ENCODE measurements around the gene AHI1. TPM values are rescaled to one million over a fixed set of nuclear protein-coding genes. Genes with fewer than 3 reads are reported as not detected.

Gene AHI1
- total RNA-seq, 3 donors from 2014 or later: 17.7 to 34.7 (median 26.5) TPM

DNA sequence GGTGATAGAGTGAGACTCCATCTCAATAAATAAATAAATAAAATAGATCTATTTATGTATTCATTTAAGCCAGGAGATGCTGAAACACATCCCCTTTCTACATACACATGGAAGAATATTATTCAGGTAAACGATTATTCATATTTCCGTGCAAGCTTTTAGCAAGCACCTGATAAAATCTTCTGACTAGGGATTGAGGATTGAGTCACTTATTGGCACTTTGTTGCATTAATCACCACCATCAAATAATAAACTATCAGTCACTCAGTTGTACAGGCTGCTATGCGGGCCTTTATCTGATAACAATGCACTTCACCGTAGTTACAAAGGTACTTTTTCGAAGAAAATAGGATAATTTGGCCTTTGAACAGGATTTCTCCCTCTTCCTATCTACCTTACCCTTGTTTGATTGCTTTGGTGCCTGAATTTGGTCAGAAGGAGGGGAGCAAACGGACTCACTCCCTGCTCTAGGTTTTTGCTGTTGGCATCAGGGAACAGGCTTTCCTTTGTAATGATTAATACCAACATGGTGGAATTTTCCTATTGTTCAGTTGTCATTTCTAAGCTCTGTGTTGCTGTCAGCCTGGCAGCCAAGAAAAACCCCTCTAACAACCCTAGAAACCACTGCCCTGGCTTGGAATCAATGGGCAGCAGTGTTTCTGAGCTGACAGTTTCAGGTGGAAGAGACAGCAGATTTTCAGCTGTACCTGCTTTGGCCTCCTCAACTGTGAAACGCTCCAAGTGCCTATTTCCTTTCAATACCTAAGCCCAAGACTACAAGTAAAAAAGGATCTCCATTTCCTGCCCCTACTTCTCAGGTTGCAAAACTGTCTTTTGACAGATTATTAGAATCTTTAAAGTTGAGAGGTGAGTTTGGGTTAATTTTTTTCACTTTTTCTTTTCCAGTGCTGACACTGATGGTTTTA is 253.4 kb downstream of the AHI1 start:
- peak; percentile 43 for ATAC-seq
- intact Hi-C loops (cut with DNase I, micrococcal nuclease): no loop called here
- H3K36me3 ChIP-seq (ENCODE audit: low read depth): no peaks in the 10 kb centered on the region

GRCh38 chr6:135240711-135241110 is 256.8 kb downstream of the AHI1 start:
- Histone ChIP-seq H3K4me3 (no peak overlapping the region), H3K9me3 (no peaks in the 10 kb centered on the region), H3K36me3 (ENCODE audit: low read depth) (no peaks in the 10 kb centered on the region), H3K4me1 (ENCODE audit: low read depth) (peaks cover 7% of the 10 kb centered on the region)
- no peak for DNase-seq
- TF ChIP-seq CTCF (IDR thresholded peaks at IDR 0.05): no peak
- ATAC-seq: no peak
- intact Hi-C loops (cut with DNase I, micrococcal nuclease): no loop called here

More for the DNA sequence above, 253.4 kb downstream of the AHI1 start:
- H3K4me3 ChIP-seq: no peak overlapping the region
- DNase-seq: no peak
- H3K9me3 ChIP-seq: no peaks in the 10 kb centered on the region
- no peak for TF ChIP-seq CTCF (IDR thresholded peaks at IDR 0.05)
- H3K4me1 ChIP-seq (ENCODE audit: low read depth): peaks cover 7% of the 10 kb centered on the region

DNA sequence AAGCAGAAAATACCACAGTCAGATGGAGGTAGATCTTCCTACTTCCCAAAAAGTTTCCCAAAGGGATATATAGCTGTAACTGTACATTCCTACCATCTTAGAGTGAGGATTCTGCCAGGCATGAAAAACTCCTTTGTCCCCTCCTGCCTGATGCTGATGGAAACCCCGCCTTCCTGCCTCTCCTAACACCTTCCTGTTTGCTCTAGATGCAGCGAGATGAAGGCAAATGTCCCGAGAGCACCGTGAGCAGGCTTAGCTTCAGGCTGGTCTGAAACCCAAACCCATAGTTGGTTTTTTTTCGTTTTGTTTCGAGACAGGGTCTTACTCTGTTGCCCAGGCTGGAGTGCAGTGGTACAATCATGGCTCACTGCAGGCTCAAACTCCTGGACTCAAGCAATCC is 260.8 kb downstream of the AHI1 start:
- Histone ChIP-seq H3K36me3 (ENCODE audit: low read depth) (no peaks in the 10 kb centered on the region), H3K4me3 (no peak overlapping the region), H3K9me3 (no peaks in the 10 kb centered on the region), H3K4me1 (ENCODE audit: low read depth) (no peaks in the 10 kb centered on the region)
- ATAC-seq (peak; percentile 45), DNase-seq (no peak)
- intact Hi-C loops (cut with DNase I, micrococcal nuclease): no loop called here
- no peak for TF ChIP-seq CTCF (IDR thresholded peaks at IDR 0.05)

DNA sequence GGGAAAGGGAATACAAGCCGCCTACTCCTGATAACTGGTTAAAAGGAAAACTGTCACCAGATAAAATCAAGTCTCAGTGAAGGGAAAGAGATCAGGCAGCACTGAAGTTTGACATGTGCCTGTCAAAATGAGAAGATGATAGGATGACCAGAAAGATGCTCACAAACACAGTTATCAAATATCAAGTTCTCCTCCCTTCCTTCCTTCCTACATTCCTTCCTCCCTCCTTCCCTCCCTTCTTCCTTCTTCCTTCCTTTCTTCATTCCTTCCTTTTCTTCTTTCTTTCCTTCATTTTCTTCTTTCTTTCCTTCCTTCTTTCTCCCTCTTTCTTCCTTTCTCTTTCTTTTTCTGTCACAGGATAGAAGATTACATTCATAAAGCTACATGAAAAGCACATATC is 261.2 kb downstream of the AHI1 start:
- no peak for DNase-seq
- H3K36me3 ChIP-seq (ENCODE audit: low read depth): no peaks in the 10 kb centered on the region
- no peaks in the 10 kb centered on the region for H3K9me3 ChIP-seq
- no peak for TF ChIP-seq CTCF (IDR thresholded peaks at IDR 0.05)
- no peak for ATAC-seq
- intact Hi-C loops (cut with DNase I, micrococcal nuclease): no loop called here
- H3K4me1 ChIP-seq (ENCODE audit: low read depth): no peaks in the 10 kb centered on the region
- H3K4me3 ChIP-seq: no peak overlapping the region

DNA sequence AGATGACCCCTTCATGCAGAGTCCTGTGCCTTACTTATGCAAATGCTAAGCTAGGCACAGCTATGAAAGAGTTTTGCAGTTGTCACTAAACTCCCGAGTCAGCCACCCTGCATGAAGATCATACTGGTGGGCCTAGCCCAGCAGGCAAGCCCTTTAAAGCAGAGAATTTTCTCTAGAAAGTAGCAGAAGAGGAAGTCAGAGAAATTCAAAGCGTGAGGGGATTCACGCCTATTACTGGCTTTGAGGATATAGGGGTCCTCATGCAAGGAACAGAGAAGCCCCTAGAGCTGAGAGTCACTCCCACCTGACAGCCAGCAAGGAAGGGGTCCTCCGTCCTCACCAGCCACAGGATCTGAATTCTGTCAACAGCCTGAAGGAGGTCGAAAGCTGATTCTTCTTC is 261.8 kb downstream of the AHI1 start:
- DNase-seq (no peak), ATAC-seq (no peak)
- H3K9me3 ChIP-seq: no peaks in the 10 kb centered on the region
- no peak overlapping the region for H3K4me3 ChIP-seq
- no peaks in the 10 kb centered on the region for H3K36me3 ChIP-seq (ENCODE audit: low read depth)
- H3K4me1 ChIP-seq (ENCODE audit: low read depth): no peaks in the 10 kb centered on the region
- intact Hi-C loops (cut with DNase I, micrococcal nuclease): no loop called here
- TF ChIP-seq CTCF (IDR thresholded peaks at IDR 0.05): no peak

All from mucosa of descending colon (tissue), 3 donors.